ENCODE data around the gene SCGB3A1. TPM values are rescaled to one million over a fixed set of nuclear protein-coding genes. Genes with fewer than 3 reads are reported as not detected.

Gene SCGB3A1
- total and polyA plus RNA-seq, 9 of the 15 experiments (the other 6 are each of a cell fraction or from before 2014, with no cell fraction given) = 0.33 TPM; not detected in 8

- TF ChIP-seq RNF2 (IDR thresholded peaks at IDR 0.05) = no peak
- TF ChIP-seq IRF2 (CRISPR knock-in tag; IDR thresholded peaks at IDR 0.05) = no peak
- no peak for TF ChIP-seq HEY1 (CRISPR knock-in tag; IDR thresholded peaks at IDR 0.05; ENCODE audit: borderline replicate concordance)
- TF ChIP-seq ZKSCAN3 (CRISPR knock-in tag; IDR thresholded peaks at IDR 0.05) = no peak
- TF ChIP-seq SAFB2 (IDR thresholded peaks at IDR 0.05; ENCODE audit: borderline replicate concordance, low read depth, low read length, severe bottlenecking) = no peak
- 80% methylated on average over 8 of the region's 8 CpGs for WGBS (ENCODE audit: insufficient coverage, low coverage, missing lambda C conversion rate)
- FAIRE-seq (no peak), DNase-seq (ENCODE audit: extremely low read depth in 1 of 4, low spot score in 3 of 4) (no peak), ATAC-seq (no peak)
- CTCF ChIA-PET (ENCODE audit: low intra/inter-chr PET ratio) = no interaction called here
- H3K36me3 ChIP-seq (ENCODE audit: control insufficient read depth, insufficient read depth, low read length) = peaks cover 88% of the 10 kb centered on the region
- no peak overlapping the region for H3K4me2 ChIP-seq (ENCODE audit: insufficient read depth, low read length)
- POLR2A ChIA-PET = interaction anchor here (0.7 to 2.1 kb wide), 3 partner anchors 12 to 792 kb away, joined by 3 to 7 read pairs (median 4); no protein-coding TSS in a partner anchor
- H3K4me1 ChIP-seq (replicated peaks in 1 of 2; ENCODE audit: control insufficient read depth in 2 of 2, insufficient read depth in 2 of 2, low read length in 2 of 2) = no peaks in the 10 kb centered on the region; a peak in 2 of 5 replicates
- no TSS peak for BruUV-seq (replicated peaks)
- H3K9me1 ChIP-seq (ENCODE audit: control insufficient read depth, insufficient read depth, low read length) = no peaks in the 10 kb centered on the region
- no peak overlapping the region for H3K27ac ChIP-seq (ENCODE audit: extremely low read depth, low read depth, low read length)
- peaks cover 7% of the 10 kb centered on the region; the same call in 1 of the 3 replicates for H3K79me2 ChIP-seq (ENCODE audit: control insufficient read depth, insufficient read depth, low read length)
- no peak overlapping the region for H2AFZ ChIP-seq (ENCODE audit: low read depth, low read length)
- H3K9me3 ChIP-seq (replicated peaks; ENCODE audit: control insufficient read depth, insufficient read depth, low read depth, low read length) = no peaks in the 10 kb centered on the region
- H4K20me1 ChIP-seq (replicated peaks; ENCODE audit: control insufficient read depth, insufficient read depth, low read length) = no peaks in the 10 kb centered on the region
- in situ Hi-C loops (cut with MboI) (no loop called here), intact Hi-C loops (cut with micrococcal nuclease) (no loop called here)
- H3K9ac ChIP-seq (ENCODE audit: insufficient read depth in 1 of 2, low read depth in 2 of 2, low read length in 2 of 2) = no peak overlapping the region
- no peak overlapping the region for H3K4me3 ChIP-seq
- H3K27me3 ChIP-seq (ENCODE audit: control insufficient read depth in 2 of 2, insufficient read depth in 2 of 2, low read length in 2 of 2) = no peaks in the 10 kb centered on the region
Observed at GRCh38 chr5:180568914-180569313, 22.4 kb downstream of the SCGB3A1 start.

- BruUV-seq (replicated peaks) = no TSS peak
- FAIRE-seq = no peak
- in situ Hi-C loops (cut with MboI) (no loop called here), intact Hi-C loops (cut with micrococcal nuclease) (no loop called here)
- H3K9me1 ChIP-seq (ENCODE audit: control insufficient read depth, insufficient read depth, low read length) = peaks cover 3% of the 10 kb centered on the region
- H3K9me3 ChIP-seq (replicated peaks; ENCODE audit: control insufficient read depth, insufficient read depth, low read depth, low read length) = no peaks in the 10 kb centered on the region
- POLR2A ChIA-PET = no interaction called here
- H3K4me2 ChIP-seq (ENCODE audit: insufficient read depth, low read length) = no peak overlapping the region
- WGBS (ENCODE audit: insufficient coverage, low coverage, missing lambda C conversion rate) = 75% methylated on average over 3 of the region's 3 CpGs
- H4K20me1 ChIP-seq (replicated peaks; ENCODE audit: control insufficient read depth, insufficient read depth, low read length) = no peaks in the 10 kb centered on the region
- H3K4me1 ChIP-seq (replicated peaks in 1 of 2; ENCODE audit: control insufficient read depth in 2 of 2, insufficient read depth in 2 of 2, low read length in 2 of 2) = peaks cover 12 to 17% of the 10 kb centered on the region in 2 experiments; a peak in 4 of 5 replicates
- H3K9ac ChIP-seq (ENCODE audit: insufficient read depth in 1 of 2, low read depth in 2 of 2, low read length in 2 of 2) = no peak overlapping the region; a peak in 1 of 4 replicates
- H3K79me2 ChIP-seq (ENCODE audit: control insufficient read depth, insufficient read depth, low read length) = peaks cover 51% of the 10 kb centered on the region
- no peak for DNase-seq (ENCODE audit: extremely low read depth in 1 of 4, low spot score in 3 of 4)
- H3K27ac ChIP-seq (ENCODE audit: extremely low read depth, low read depth, low read length) = no peak overlapping the region
- CTCF ChIA-PET (ENCODE audit: low intra/inter-chr PET ratio) = interaction anchor here (0.6 kb wide), 1 partner anchor 10 kb away, joined by 4 read pairs; no protein-coding TSS in a partner anchor
- no peak overlapping the region for H3K4me3 ChIP-seq
- H2AFZ ChIP-seq (ENCODE audit: low read depth, low read length) = no peak overlapping the region
- H3K36me3 ChIP-seq (ENCODE audit: control insufficient read depth, insufficient read depth, low read length) = peaks cover 62% of the 10 kb centered on the region
- no peaks in the 10 kb centered on the region for H3K27me3 ChIP-seq (ENCODE audit: control insufficient read depth in 2 of 2, insufficient read depth in 2 of 2, low read length in 2 of 2)
- no peak for ATAC-seq
- TF ChIP-seq TAL1 (IDR thresholded peaks at IDR 0.05) (no peak), FOXA3 (CRISPR knock-in tag; conservative IDR thresholded peaks at IDR 0.05 in 1 of 2, IDR thresholded peaks at IDR 0.05 in 1 of 2) (no peak), DMBX1 (CRISPR knock-in tag; IDR thresholded peaks at IDR 0.05; ENCODE audit: borderline replicate concordance) (no peak), USF1 (CRISPR knock-in tag; IDR thresholded peaks at IDR 0.05) (no peak), ZNF263 (CRISPR knock-in tag; IDR thresholded peaks at IDR 0.05; ENCODE audit: borderline replicate concordance) (no peak), KAT2B (IDR thresholded peaks at IDR 0.05; ENCODE audit: low read depth, low read length) (no peak), ATF4 (CRISPR knock-in tag; IDR thresholded peaks at IDR 0.05) (no peak), ZNF695 (CRISPR knock-in tag; IDR thresholded peaks at IDR 0.05) (no peak)
- TF ChIP-seq, protein P1, sequence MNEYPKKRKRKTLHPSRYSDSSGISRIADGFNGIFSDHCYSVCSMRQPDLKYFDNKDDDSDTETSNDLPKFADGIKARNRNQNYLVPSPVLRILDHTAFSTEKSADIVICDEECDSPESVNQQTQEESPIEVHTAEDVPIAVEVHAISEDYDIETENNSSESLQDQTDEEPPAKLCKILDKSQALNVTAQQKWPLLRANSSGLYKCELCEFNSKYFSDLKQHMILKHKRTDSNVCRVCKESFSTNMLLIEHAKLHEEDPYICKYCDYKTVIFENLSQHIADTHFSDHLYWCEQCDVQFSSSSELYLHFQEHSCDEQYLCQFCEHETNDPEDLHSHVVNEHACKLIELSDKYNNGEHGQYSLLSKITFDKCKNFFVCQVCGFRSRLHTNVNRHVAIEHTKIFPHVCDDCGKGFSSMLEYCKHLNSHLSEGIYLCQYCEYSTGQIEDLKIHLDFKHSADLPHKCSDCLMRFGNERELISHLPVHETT (CRISPR knock-in tag; conservative IDR thresholded peaks at IDR 0.05 in 1 of 2, IDR thresholded peaks at IDR 0.05 in 1 of 2) = no peak
Observed at GRCh38 chr5:180563994-180564393, 27.3 kb downstream of the SCGB3A1 start.
